Measurements from ENCODE around the gene ZNF367.

GRCh38 chr9:96440671-96441199 is 22.6 kb upstream of the ZNF367 start:
- TF ChIP-seq YY1 (IDR thresholded peaks at IDR 0.05; ENCODE audit: low read depth) (no peak), EZH2phosphoT487 (IDR thresholded peaks at IDR 0.05; ENCODE audit: borderline replicate concordance, low read depth) (no peak), MXI1 (IDR thresholded peaks at IDR 0.05; ENCODE audit: low read depth, low read length) (no peak), PBX3 (IDR thresholded peaks at IDR 0.05) (no peak), POLR2AphosphoS5 (IDR thresholded peaks at IDR 0.05; ENCODE audit: low read depth, low read length) (no peak), GATA2 (CRISPR knock-in tag; IDR thresholded peaks at IDR 0.05) (no peak)
- TF ChIP-seq, protein P1, sequence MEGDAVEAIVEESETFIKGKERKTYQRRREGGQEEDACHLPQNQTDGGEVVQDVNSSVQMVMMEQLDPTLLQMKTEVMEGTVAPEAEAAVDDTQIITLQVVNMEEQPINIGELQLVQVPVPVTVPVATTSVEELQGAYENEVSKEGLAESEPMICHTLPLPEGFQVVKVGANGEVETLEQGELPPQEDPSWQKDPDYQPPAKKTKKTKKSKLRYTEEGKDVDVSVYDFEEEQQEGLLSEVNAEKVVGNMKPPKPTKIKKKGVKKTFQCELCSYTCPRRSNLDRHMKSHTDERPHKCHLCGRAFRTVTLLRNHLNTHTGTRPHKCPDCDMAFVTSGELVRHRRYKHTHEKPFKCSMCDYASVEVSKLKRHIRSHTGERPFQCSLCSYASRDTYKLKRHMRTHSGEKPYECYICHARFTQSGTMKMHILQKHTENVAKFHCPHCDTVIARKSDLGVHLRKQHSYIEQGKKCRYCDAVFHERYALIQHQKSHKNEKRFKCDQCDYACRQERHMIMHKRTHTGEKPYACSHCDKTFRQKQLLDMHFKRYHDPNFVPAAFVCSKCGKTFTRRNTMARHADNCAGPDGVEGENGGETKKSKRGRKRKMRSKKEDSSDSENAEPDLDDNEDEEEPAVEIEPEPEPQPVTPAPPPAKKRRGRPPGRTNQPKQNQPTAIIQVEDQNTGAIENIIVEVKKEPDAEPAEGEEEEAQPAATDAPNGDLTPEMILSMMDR (IDR thresholded peaks at IDR 0.05) = no peak
